ENCODE results near the gene SYN1. TPM values are rescaled to one million over a fixed set of nuclear protein-coding genes. Genes with fewer than 3 reads are reported as not detected.

SYN1 gene
- total and polyA plus RNA-seq, 2 experiments from 2014 or later, result 3.6 to 6.7 TPM

- TF ChIP-seq JUNB (IDR thresholded peaks at IDR 0.05; ENCODE audit: unreplicated experiment) (no peak), EZH2phosphoT487 (IDR thresholded peaks at IDR 0.05; ENCODE audit: unreplicated experiment) (no peak), STAT1 (IDR thresholded peaks at IDR 0.05; ENCODE audit: unreplicated experiment) (no peak), CTCF (conservative IDR thresholded peaks at IDR 0.05; ENCODE audit: low read depth in 2 of 2) (peak; percentile 52 to 64), ZNF114 (CRISPR knock-in tag; IDR thresholded peaks at IDR 0.05) (no peak), NANOG (IDR thresholded peaks at IDR 0.05; ENCODE audit: borderline replicate concordance) (no peak)
Observed at GRCh38 chrX:47540754-47541538, 78.7 kb downstream of the SYN1 start (continued).

DNA sequence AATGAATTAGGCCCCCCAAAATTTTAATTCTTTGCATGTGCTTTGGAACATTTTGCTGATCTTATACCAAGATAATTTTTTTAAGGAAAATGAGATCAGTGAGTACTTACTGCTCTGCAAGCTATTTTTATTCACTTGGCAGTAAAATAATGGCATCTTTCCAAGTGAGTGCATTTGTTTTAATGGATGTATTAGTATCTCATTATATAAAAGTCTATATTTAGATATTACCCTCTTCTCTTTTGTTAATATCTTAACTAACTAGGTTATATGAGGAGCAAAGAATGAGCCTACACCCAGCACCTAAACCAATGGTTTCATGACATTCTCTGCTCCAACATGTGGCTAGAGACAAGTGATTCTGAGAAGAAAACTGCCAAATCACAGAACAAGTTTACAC, 79.8 kb downstream of the SYN1 start:
- H3K27me3 ChIP-seq (ENCODE audit: insufficient read depth), result no peaks in the 10 kb centered on the region
- H3K36me3 ChIP-seq (ENCODE audit: insufficient read depth), result no peaks in the 10 kb centered on the region
- no peak overlapping the region for H2AFZ ChIP-seq
- no peaks in the 10 kb centered on the region for H3K9me2 ChIP-seq (ENCODE audit: insufficient read depth)
- H3K79me2 ChIP-seq (replicated peaks; ENCODE audit: insufficient read depth), result no peaks in the 10 kb centered on the region
- Mint-ChIP-seq H3K4me3 (no peak overlapping the region), H3K27ac (no peak overlapping the region), H3K4me1 (no peaks in the 10 kb centered on the region), H3K9me3 (no peaks in the 10 kb centered on the region), H3K27me3 (ENCODE audit: insufficient read depth, low read depth, poor library complexity) (no peaks in the 10 kb centered on the region), H3K36me3 (ENCODE audit: low read depth) (no peaks in the 10 kb centered on the region)
- H3F3A ChIP-seq (replicated peaks; ENCODE audit: low read depth), result no peaks in the 10 kb centered on the region
- no peak for DNase-seq (ENCODE audit: low spot score)
- no peak overlapping the region for H3K4me3 ChIP-seq
- TF ChIP-seq ZNF462 (CRISPR knock-in tag; IDR thresholded peaks at IDR 0.05), result no peak
- no peak for TF ChIP-seq ETS1 (IDR thresholded peaks at IDR 0.05)
- no peak for TF ChIP-seq JUNB (IDR thresholded peaks at IDR 0.05; ENCODE audit: unreplicated experiment)
- no peak for TF ChIP-seq CTCF (conservative IDR thresholded peaks at IDR 0.05; ENCODE audit: low read depth in 2 of 2)
- no peak for TF ChIP-seq CREB1 (CRISPR knock-in tag; IDR thresholded peaks at IDR 0.05; ENCODE audit: low read depth)
- no peak for TF ChIP-seq POLR2AphosphoS5 (IDR thresholded peaks at IDR 0.05; ENCODE audit: low read depth)
- TF ChIP-seq ZNF114 (CRISPR knock-in tag; IDR thresholded peaks at IDR 0.05), result no peak
- TF ChIP-seq NANOG (IDR thresholded peaks at IDR 0.05; ENCODE audit: borderline replicate concordance), result no peak
- no peak for TF ChIP-seq ZNF331 (CRISPR knock-in tag; IDR thresholded peaks at IDR 0.05; ENCODE audit: low read depth)
- TF ChIP-seq EZH2phosphoT487 (IDR thresholded peaks at IDR 0.05; ENCODE audit: unreplicated experiment), result no peak
- no peaks in the 10 kb centered on the region for H4K20me1 ChIP-seq (replicated peaks; ENCODE audit: insufficient read depth)
- H3K4me2 ChIP-seq, result no peak overlapping the region
- no peaks in the 10 kb centered on the region for H3K4me1 ChIP-seq (ENCODE audit: insufficient read depth)
- ATAC-seq, result no peak
- no peak overlapping the region for H3K27ac ChIP-seq (ENCODE audit: low read depth)

Data from GM23338 (cell line).